GM21786 (cell line): Measurements from ENCODE around the gene SLC12A2.

Source experiments
- ATAC-seq: cut with Tn5 transposase; IDR thresholded peaks from one replicate; pipeline ENCODE4 v1.9.1; 2021; ENCODE audit not compliant: unreplicated experiment

SLC12A2 gene

GRCh38 chr5:128216860-128217531 lies 133.4 kb downstream of the SLC12A2 start:
- no peak for ATAC-seq

GRCh38 chr5:128220841-128221240 lies 137.3 kb downstream of the SLC12A2 start:
- no peak for ATAC-seq

DNA sequence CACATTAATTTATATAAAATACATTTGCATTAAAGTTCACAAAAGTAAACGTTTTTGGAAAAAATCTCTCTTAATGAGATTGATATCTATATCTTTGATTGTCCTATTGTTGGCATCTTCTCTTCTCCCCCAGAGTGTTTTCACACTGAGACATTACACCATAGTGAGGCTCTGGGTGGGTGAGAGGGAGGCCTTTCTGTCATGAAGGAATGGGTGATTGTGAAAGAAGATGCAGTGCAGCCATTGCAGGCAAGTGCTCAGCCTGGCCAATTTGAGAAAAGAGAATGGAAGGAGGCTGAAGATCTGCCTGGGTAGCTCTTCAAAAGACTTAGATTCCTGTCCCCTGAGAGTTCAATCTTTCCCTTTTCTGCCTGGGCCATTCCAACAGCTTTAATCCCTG lies 140.8 kb downstream of the SLC12A2 start:
- ATAC-seq, result no peak

GRCh38 chr5:128225245-128226030 lies 141.9 kb downstream of the SLC12A2 start:
- ATAC-seq, result no peak

- ATAC-seq, result no peak
These were observed 144.4 kb downstream of the SLC12A2 start for GRCh38 chr5:128228008-128228407.

DNA sequence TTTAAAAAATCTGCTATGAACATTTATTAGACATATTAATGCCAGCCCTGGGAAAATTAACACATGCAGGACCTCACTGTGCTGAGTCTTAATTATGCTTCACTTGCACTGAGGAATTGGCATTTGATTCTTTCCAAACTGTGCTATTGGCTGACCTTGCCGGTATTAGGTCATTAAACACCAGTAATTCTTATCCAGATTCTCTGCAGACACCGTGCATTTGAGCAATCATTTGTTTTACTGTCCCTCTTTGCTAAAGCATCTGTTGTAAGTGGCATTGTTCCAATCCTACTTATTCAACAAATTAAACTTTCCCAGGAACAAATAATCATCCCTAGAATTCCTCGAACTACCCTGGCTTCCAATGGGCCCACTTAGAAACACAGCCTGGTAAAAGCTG lies 145.0 kb downstream of the SLC12A2 start:
- ATAC-seq, result no peak

DNA sequence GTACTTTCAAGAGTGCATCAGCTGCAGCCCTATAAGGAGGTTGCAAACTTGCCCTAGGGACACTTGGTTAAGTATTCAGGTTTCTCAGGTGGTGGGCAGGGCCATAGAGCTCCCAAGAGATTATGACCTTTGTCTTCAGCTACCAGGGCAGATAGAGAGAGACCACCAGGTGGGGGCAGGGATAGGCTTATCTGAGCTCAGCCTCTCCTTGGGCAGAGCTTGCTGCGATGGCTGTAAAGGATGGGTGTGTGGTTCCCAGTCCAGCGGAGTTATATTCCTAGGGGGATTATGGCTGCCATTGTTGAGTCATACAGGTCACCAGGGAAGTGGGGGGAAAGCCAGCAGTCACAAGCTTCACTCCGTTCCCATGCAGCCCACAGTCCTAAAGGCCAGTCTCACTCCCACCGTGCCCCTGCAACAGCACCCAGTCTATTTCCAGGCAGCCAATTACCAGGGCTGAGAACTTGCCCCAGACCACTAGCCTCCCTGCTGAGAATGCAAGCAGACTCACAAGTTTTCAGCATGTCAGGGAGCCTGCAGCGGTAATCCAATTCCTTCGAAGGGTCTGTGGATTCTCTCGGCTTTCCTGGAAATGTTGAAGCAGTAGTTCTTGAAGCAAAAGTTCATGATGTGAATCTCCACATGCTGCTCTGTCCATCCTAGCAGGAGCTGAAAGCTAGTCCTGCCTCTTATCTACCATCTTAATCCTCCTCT lies 151.5 kb downstream of the SLC12A2 start:
- ATAC-seq, result no peak

GRCh38 chr5:128236334-128236733 lies 152.8 kb downstream of the SLC12A2 start:
- no peak for ATAC-seq

DNA sequence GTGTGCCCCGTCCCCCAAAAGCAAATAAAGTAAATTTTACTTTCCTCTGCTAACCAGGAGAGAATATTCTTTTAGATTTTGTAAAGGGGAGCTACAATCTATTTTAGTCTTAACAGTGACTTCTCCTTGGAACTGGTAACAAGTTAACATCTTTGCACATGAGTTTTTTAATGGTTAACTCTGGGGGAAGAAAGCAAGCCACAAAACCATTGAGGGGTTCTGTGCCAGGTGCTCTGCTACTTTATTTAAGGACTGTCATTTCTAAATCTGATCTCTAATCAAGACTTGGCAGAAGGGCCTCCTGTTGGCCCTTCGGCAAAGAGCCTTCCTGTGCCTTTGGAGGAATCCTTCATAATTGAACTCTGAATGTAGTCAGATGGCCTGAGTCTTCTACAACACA lies 153.4 kb downstream of the SLC12A2 start:
- ATAC-seq, result no peak

- ATAC-seq, result no peak
These were observed 154.0 kb downstream of the SLC12A2 start for GRCh38 chr5:128237546-128237945.
